ENCODE results near the gene DCLK3.

DCLK3 gene, protein sequence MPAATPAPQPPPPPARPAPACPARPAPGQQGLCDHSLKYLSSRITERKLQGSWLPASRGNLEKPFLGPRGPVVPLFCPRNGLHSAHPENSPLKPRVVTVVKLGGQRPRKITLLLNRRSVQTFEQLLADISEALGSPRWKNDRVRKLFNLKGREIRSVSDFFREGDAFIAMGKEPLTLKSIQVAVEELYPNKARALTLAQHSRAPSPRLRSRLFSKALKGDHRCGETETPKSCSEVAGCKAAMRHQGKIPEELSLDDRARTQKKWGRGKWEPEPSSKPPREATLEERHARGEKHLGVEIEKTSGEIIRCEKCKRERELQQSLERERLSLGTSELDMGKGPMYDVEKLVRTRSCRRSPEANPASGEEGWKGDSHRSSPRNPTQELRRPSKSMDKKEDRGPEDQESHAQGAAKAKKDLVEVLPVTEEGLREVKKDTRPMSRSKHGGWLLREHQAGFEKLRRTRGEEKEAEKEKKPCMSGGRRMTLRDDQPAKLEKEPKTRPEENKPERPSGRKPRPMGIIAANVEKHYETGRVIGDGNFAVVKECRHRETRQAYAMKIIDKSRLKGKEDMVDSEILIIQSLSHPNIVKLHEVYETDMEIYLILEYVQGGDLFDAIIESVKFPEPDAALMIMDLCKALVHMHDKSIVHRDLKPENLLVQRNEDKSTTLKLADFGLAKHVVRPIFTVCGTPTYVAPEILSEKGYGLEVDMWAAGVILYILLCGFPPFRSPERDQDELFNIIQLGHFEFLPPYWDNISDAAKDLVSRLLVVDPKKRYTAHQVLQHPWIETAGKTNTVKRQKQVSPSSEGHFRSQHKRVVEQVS

GRCh38 chr3:36763850-36764703, at the start of gene DCLK3:
Gene DCLK3, minus strand, starts transcription at chr3:36764553. Its CDS starts 290 bp downstream, at chr3:36764263.
- TF ChIP-seq, protein P1, sequence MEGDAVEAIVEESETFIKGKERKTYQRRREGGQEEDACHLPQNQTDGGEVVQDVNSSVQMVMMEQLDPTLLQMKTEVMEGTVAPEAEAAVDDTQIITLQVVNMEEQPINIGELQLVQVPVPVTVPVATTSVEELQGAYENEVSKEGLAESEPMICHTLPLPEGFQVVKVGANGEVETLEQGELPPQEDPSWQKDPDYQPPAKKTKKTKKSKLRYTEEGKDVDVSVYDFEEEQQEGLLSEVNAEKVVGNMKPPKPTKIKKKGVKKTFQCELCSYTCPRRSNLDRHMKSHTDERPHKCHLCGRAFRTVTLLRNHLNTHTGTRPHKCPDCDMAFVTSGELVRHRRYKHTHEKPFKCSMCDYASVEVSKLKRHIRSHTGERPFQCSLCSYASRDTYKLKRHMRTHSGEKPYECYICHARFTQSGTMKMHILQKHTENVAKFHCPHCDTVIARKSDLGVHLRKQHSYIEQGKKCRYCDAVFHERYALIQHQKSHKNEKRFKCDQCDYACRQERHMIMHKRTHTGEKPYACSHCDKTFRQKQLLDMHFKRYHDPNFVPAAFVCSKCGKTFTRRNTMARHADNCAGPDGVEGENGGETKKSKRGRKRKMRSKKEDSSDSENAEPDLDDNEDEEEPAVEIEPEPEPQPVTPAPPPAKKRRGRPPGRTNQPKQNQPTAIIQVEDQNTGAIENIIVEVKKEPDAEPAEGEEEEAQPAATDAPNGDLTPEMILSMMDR (IDR thresholded peaks at IDR 0.05), result no peak

- TF ChIP-seq, protein P1 (IDR thresholded peaks at IDR 0.05), result no peak
Observed at GRCh38 chr3:36813305-36813704, 49.0 kb upstream of the DCLK3 start.

- TF ChIP-seq, protein P1 (IDR thresholded peaks at IDR 0.05), result no peak
Observed at GRCh38 chr3:36812240-36812639, 47.9 kb upstream of the DCLK3 start.

GRCh38 chr3:36811768-36812167, 47.4 kb upstream of the DCLK3 start:
- TF ChIP-seq, protein P1 (IDR thresholded peaks at IDR 0.05), result no peak

- TF ChIP-seq, protein P1 (IDR thresholded peaks at IDR 0.05), result no peak
Observed at GRCh38 chr3:36804295-36805055, 40.1 kb upstream of the DCLK3 start.

GRCh38 chr3:36803091-36803791, 38.9 kb upstream of the DCLK3 start:
- TF ChIP-seq, protein P1 (IDR thresholded peaks at IDR 0.05), result no peak
